ENCODE measurements around the gene LATS2. TPM values are rescaled to one million over a fixed set of nuclear protein-coding genes. Genes with fewer than 3 reads are reported as not detected.
A peak's percentile ranks its signal among the peaks of the same experiment; 100 is the strongest.

The LATS2 gene
- total RNA-seq, 2 experiments from 2014 or later: 0.99 to 1.0 TPM

- no peak overlapping the region for H3K27ac Mint-ChIP-seq
- H3K27me3 Mint-ChIP-seq: no peaks in the 10 kb centered on the region
Measured at GRCh38 chr13:21020581-21020980, 40.8 kb downstream of the LATS2 start.

GRCh38 chr13:21020176-21020575 lies 41.2 kb downstream of the LATS2 start:
- no peak overlapping the region for H3K27ac Mint-ChIP-seq
- H3K4me3 Mint-ChIP-seq: no peak overlapping the region
- DNase-seq: no peak
- H3K27me3 Mint-ChIP-seq: no peaks in the 10 kb centered on the region
- peaks cover 1% of the 10 kb centered on the region for H3K9me3 Mint-ChIP-seq
- no peaks in the 10 kb centered on the region for H3K36me3 Mint-ChIP-seq
- peaks cover 15% of the 10 kb centered on the region for H3K4me1 Mint-ChIP-seq

More at GRCh38 chr13:21020581-21020980, 40.8 kb downstream of the LATS2 start:
- peaks cover 15% of the 10 kb centered on the region for H3K4me1 Mint-ChIP-seq
- no peak overlapping the region for H3K4me3 Mint-ChIP-seq
- H3K9me3 Mint-ChIP-seq: peaks cover 1% of the 10 kb centered on the region
- DNase-seq: no peak
- H3K36me3 Mint-ChIP-seq: no peaks in the 10 kb centered on the region

- peaks cover 15% of the 10 kb centered on the region for H3K4me1 Mint-ChIP-seq
- H3K4me3 Mint-ChIP-seq: no peak overlapping the region
- DNase-seq: no peak
- H3K27ac Mint-ChIP-seq: no peak overlapping the region
- no peaks in the 10 kb centered on the region for H3K36me3 Mint-ChIP-seq
- H3K27me3 Mint-ChIP-seq: no peaks in the 10 kb centered on the region
- H3K9me3 Mint-ChIP-seq: peaks cover 1% of the 10 kb centered on the region
Measured at GRCh38 chr13:21018220-21018619, 43.2 kb downstream of the LATS2 start.

DNA sequence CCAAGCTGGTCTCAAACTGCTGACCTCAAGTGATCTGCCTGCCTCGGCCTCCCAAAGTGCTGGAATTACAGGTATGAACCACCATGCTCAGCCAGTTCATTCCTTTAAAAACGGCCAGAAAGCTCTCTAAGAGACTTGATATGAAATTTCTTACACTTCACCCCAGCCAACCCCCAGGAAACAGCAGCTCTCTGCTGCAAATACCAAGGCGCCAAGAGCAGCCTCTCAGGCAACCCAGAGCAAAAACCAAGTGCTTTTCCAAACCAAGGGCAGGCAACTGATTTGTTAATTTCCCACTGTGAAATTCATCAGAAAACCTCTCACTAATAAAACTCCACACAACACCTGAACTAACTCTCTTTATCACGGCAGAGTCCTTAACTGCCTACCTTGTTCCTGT lies 44.9 kb downstream of the LATS2 start:
- Mint-ChIP-seq H3K4me3 (no peak overlapping the region), H3K27me3 (no peaks in the 10 kb centered on the region), H3K27ac (peak overlapping the region; percentile 91), H3K4me1 (peaks cover 15% of the 10 kb centered on the region), H3K9me3 (peaks cover 1% of the 10 kb centered on the region), H3K36me3 (no peaks in the 10 kb centered on the region)
- DNase-seq: no peak

GRCh38 chr13:21015284-21015683 lies 46.1 kb downstream of the LATS2 start:
- no peak overlapping the region for H3K4me3 Mint-ChIP-seq
- no peaks in the 10 kb centered on the region for H3K36me3 Mint-ChIP-seq
- no peak overlapping the region for H3K27ac Mint-ChIP-seq
- H3K9me3 Mint-ChIP-seq: peaks cover 1% of the 10 kb centered on the region
- no peaks in the 10 kb centered on the region for H3K27me3 Mint-ChIP-seq
- DNase-seq: no peak
- H3K4me1 Mint-ChIP-seq: peaks cover 20% of the 10 kb centered on the region

DNA sequence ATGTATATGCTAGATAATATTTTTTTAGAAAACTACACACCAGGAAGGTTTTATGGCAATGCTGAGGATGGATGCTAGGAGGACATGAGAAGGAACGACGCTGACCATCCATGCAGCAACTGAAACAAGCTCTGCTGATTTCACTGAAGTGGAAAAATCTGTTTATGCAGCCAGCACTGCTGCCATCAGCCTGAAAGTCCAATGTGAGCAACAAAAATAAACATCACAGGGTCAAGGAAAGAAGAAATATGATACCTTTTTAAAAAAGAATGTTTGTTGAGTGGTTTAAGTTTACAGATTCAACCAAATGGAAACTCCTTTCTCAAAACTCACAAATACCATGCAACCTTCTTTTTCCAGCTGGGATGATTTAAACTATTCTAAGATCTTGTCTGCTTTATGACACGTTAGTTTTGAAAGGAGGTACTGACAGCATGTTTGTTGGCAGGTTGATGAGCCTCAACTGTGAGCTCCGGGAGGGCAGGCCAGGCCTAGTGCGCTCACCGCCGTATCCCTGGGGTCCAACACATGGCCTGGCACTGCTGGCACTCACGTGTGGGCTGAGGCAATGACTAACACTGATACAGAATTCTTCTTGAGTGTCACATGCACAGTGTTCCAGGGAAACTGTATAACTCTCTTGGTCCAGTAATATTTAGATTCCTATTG lies 46.8 kb downstream of the LATS2 start:
- H3K27me3 Mint-ChIP-seq: no peaks in the 10 kb centered on the region
- H3K9me3 Mint-ChIP-seq: peaks cover 1% of the 10 kb centered on the region
- H3K4me1 Mint-ChIP-seq: peaks cover 22% of the 10 kb centered on the region
- no peak overlapping the region for H3K4me3 Mint-ChIP-seq
- H3K36me3 Mint-ChIP-seq: no peaks in the 10 kb centered on the region
- H3K27ac Mint-ChIP-seq: no peak overlapping the region
- DNase-seq: no peak

DNA sequence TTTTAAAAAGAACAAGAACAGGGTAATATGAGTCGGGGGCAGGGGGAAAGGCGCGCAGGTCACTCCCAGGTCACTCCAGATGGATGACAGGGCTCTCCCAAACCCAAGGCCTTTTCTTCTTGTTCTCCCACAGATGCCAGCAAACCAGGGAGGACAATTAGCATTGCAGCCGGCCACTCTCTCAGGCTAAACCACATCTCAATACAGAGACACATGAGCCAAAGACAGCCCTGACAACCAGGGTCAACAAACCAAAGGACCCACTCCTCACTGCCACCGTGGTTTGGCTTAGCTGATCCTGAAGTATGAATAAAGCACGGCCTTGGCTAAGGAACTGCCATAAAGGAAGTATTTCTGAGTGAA lies 47.3 kb downstream of the LATS2 start:
- DNase-seq: no peak
- Mint-ChIP-seq H3K27ac (no peak overlapping the region), H3K27me3 (no peaks in the 10 kb centered on the region), H3K36me3 (no peaks in the 10 kb centered on the region), H3K9me3 (peaks cover 1% of the 10 kb centered on the region), H3K4me3 (no peak overlapping the region), H3K4me1 (peaks cover 22% of the 10 kb centered on the region)

GRCh38 chr13:21013682-21014038 lies 47.7 kb downstream of the LATS2 start:
- no peak for DNase-seq
- Mint-ChIP-seq H3K9me3 (peaks cover 1% of the 10 kb centered on the region), H3K27me3 (no peaks in the 10 kb centered on the region), H3K4me1 (peaks cover 22% of the 10 kb centered on the region), H3K4me3 (no peak overlapping the region), H3K27ac (no peak overlapping the region), H3K36me3 (no peaks in the 10 kb centered on the region)

DNA sequence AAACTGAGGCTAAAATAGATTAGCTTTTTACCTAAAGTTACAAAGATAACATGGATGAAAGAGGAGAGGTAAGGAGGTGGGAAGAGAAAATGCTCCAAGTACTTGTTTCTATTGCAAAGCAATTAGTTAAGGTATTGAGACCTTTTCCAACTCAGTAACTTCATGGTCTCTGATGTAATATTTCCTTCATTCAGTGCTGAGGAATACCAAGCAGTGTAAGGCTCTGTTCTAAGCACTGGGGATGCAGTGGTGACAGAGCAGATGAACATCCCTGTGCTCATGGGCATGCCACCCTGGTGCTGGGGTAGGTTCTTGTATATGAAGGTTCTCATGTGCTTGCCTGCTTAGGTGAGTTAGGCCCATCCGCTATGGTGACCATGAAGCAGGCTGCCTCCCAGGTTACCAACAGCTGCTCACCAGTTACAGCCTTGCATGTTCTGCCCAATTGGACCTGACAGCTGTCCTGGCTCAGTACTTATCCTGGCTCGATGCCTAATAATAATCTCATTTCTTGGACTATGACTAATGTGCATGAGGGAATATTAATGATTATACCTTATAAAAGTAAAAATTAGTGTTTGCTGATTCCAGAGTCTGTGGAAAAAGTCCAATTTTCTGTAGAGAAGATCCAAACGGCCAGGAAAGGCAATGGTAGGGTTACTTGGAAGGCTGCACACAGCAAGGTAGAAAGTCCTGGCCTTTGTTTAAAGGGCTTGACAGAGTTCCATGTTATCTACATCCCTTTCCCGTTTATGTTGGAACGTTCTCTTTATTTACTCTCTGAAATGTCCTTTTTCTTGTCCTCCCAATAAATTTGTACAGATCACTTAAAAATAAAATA lies 48.3 kb downstream of the LATS2 start:
- DNase-seq: no peak

GRCh38 chr13:21012211-21012610 lies 49.2 kb downstream of the LATS2 start:
- no peak overlapping the region for H3K4me3 Mint-ChIP-seq
- DNase-seq: no peak
- H3K27me3 Mint-ChIP-seq: no peaks in the 10 kb centered on the region
- H3K27ac Mint-ChIP-seq: no peak overlapping the region
- no peaks in the 10 kb centered on the region for H3K9me3 Mint-ChIP-seq
- peaks cover 15% of the 10 kb centered on the region for H3K4me1 Mint-ChIP-seq
- no peaks in the 10 kb centered on the region for H3K36me3 Mint-ChIP-seq

More for the DNA sequence above, 48.3 kb downstream of the LATS2 start:
- Mint-ChIP-seq H3K4me1 (peaks cover 22% of the 10 kb centered on the region), H3K4me3 (no peak overlapping the region), H3K36me3 (no peaks in the 10 kb centered on the region), H3K27me3 (no peaks in the 10 kb centered on the region), H3K27ac (no peak overlapping the region), H3K9me3 (peaks cover 1% of the 10 kb centered on the region)

GRCh38 chr13:21011378-21011777 lies 50.0 kb downstream of the LATS2 start:
- no peaks in the 10 kb centered on the region for H3K36me3 Mint-ChIP-seq
- DNase-seq: no peak
- H3K27me3 Mint-ChIP-seq: no peaks in the 10 kb centered on the region
- peaks cover 7% of the 10 kb centered on the region for H3K4me1 Mint-ChIP-seq
- H3K9me3 Mint-ChIP-seq: no peaks in the 10 kb centered on the region
- H3K4me3 Mint-ChIP-seq: no peak overlapping the region
- H3K27ac Mint-ChIP-seq: no peak overlapping the region

DNA sequence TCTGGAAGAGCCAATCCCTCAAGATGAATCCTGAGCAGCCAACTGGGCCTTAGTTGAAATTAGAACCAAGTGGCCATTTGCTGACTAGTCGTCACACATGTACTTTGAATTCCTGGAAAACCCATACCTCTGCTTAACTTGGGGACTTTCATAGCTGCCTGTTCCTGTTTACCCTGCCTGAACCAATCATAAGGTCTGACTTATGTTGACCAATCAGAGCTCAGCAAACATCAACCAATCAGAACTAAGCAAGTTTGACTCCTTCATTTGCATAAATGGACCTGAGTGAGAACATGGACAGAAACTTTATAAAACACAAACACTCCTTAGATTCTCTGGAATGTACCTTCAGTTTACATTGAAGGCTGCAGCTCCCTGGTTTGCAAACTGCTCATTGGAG lies 50.8 kb downstream of the LATS2 start:
- peaks cover 7% of the 10 kb centered on the region for H3K4me1 Mint-ChIP-seq
- H3K27me3 Mint-ChIP-seq: no peaks in the 10 kb centered on the region
- H3K27ac Mint-ChIP-seq: peak overlapping the region; percentile 2
- DNase-seq: no peak
- H3K4me3 Mint-ChIP-seq: no peak overlapping the region
- H3K9me3 Mint-ChIP-seq: no peaks in the 10 kb centered on the region
- no peaks in the 10 kb centered on the region for H3K36me3 Mint-ChIP-seq

DNA sequence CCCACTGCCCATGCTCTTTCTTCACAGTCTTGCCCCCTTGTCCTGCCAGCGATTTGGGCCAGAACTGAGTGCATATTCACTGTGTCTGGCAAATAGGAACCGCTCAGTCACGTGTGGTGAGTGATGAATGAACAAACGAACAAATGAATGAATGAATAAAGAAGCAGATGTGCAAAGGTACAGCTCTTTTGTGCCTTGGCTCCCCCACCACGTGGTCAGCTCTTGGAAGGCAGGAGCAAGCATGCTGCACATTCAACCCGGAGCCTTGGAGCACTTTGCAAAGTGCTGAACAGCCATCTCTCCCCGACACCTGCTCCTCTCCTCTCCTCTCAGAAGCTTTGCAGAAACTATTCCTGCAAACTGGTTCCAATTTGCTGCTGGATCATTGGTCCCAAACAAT lies 52.4 kb downstream of the LATS2 start:
- Mint-ChIP-seq H3K36me3 (no peaks in the 10 kb centered on the region), H3K27ac (no peak overlapping the region), H3K4me1 (peaks cover 7% of the 10 kb centered on the region), H3K27me3 (no peaks in the 10 kb centered on the region), H3K4me3 (no peak overlapping the region), H3K9me3 (no peaks in the 10 kb centered on the region)
- no peak for DNase-seq

- no peak for DNase-seq
- Mint-ChIP-seq H3K4me1 (peaks cover 7% of the 10 kb centered on the region), H3K27me3 (no peaks in the 10 kb centered on the region), H3K9me3 (no peaks in the 10 kb centered on the region), H3K27ac (no peak overlapping the region), H3K4me3 (no peak overlapping the region), H3K36me3 (no peaks in the 10 kb centered on the region)
Measured at GRCh38 chr13:21008026-21008425, 53.4 kb downstream of the LATS2 start.

DNA sequence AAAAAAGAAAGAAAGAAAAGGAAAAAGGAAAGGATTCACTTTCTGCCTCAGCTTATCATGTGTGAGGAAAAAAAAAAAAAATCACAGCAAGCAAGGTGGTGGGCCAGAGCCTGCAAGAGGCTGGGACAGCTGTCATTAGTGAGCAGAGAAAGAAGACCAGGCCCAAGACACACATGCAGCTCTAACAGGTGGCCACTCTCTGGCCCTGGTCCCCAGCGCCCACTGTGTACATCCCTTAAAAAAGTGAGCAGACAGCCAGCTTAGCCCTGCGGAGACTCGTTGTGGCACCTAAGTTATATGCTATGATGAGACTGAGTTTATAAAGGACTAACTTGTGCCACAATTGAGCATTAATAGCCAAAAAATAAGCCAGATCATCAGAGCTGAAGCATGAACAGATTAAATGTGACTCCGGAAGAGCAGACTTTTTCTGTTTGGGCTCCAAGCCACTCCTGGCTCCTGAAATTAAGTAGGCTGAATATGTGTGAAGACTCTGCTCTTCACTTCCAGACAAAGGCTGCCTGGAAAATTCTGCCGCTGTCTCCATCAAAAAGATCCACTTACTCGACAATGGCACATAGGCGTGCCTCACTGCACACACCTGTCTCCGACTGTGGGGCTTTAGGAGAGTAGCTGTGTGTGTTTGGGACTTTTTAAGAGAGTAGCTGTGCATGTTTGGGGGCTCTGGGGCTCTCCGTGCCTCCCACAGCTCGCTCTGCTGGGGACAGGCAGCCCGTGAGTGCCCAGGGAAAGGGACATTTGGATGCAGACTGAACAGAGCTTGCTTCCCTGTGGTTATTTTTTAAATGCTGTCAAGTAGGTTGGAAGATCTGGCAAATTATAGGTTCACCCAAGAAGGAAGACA lies 55.0 kb downstream of the LATS2 start:
- Mint-ChIP-seq H3K4me1 (peaks cover 7% of the 10 kb centered on the region), H3K27me3 (no peaks in the 10 kb centered on the region), H3K4me3 (no peak overlapping the region), H3K36me3 (no peaks in the 10 kb centered on the region), H3K27ac (no peak overlapping the region), H3K9me3 (peaks cover 2% of the 10 kb centered on the region)
- DNase-seq: no peak

Measured in activated naive CD8-positive, alpha-beta T cell treated with anti-CD3 and anti-CD28 coated beads for 36 hours (primary cell).